Osteoblast (primary cell): ENCODE data around the gene ASB2. TPM values are rescaled to one million over a fixed set of nuclear protein-coding genes. Genes with fewer than 3 reads are reported as not detected.

Source experiments
- DNase-seq: peaks from one replicate; pipeline ENCODE4 v3.0.0; 2011; ENCODE audit warnings: low spot score, mixed read lengths; ENCODE audit not compliant: insufficient read length; ENCODE audit errors: missing footprints
- H2AFZ ChIP-seq: 2 replicates; pipeline ENCODE4 v1.6.0; 2011; ENCODE audit warnings: mild to moderate bottlenecking, low read length
- H3K27ac ChIP-seq: 2 replicates; pipeline ENCODE4 v1.5.1; 2011; ENCODE audit warnings: mild to moderate bottlenecking, low read depth, low read length, moderate library complexity
- H3K27me3 ChIP-seq: 2 replicates; pipeline ENCODE4 v1.6.0; 2012; ENCODE audit warnings: mild to moderate bottlenecking, control low read depth, inconsistent platforms, low read length, moderate library complexity; ENCODE audit not compliant: insufficient read depth
- H3K36me3 ChIP-seq: 2 replicates; pipeline ENCODE4 v1.5.1; 2011; ENCODE audit warnings: mild to moderate bottlenecking, low read length, control low read depth, moderate library complexity; ENCODE audit not compliant: insufficient read depth
- H3K4me1 ChIP-seq: 2 replicates; pipeline ENCODE4 v1.5.1; 2011; ENCODE audit warnings: mild to moderate bottlenecking, low read length, control low read depth, moderate library complexity; ENCODE audit not compliant: insufficient read depth
- H3K4me2 ChIP-seq: 2 replicates; pipeline ENCODE4 v1.6.0; 2011; ENCODE audit warnings: mild to moderate bottlenecking, low read length; ENCODE audit not compliant: insufficient read depth
- H3K4me3 ChIP-seq: fragments of 200-600 bp; sonication (generic); 3 replicates; pipeline ENCODE4 v1.5.1; 2012; ENCODE audit warnings: mild to moderate bottlenecking, low read length, inconsistent platforms; ENCODE audit not compliant: insufficient read depth
- H3K79me2 ChIP-seq: 2 replicates; pipeline ENCODE4 v1.6.0; 2012; ENCODE audit warnings: mild to moderate bottlenecking, low read length, control low read depth, inconsistent platforms; ENCODE audit not compliant: insufficient read depth
- H3K9me3 ChIP-seq: 2 replicates; pipeline ENCODE4 v1.5.1; 2011; ENCODE audit warnings: low read depth, low read length, control low read depth
- H4K20me1 ChIP-seq: 2 replicates; pipeline ENCODE4 v1.6.0; 2012; ENCODE audit warnings: mild to moderate bottlenecking, low read length, control low read depth; ENCODE audit not compliant: insufficient read depth
- total RNA-seq: library from RNA; depleted of rRNA; stranded (reverse); fragments of >200 nt; gene quantifications from 2 replicates; pipeline ENCODE4 v1.2.3, GENCODE V29; 2012
- TF ChIP-seq, protein P1 (sequence below): IDR thresholded peaks from 2 replicates; pipeline ENCODE4 v1.5.1; 2011; ENCODE audit warnings: mild to moderate bottlenecking, low read depth, low read length, moderate library complexity; ENCODE audit errors: extremely low read depth

Gene ASB2
- total RNA-seq, 1 donor = 1.1 TPM

GRCh38 chr14:93997916-93998870 is 21.8 kb upstream of the ASB2 start:
- Histone ChIP-seq H3K27me3 (peaks cover 4% of the 10 kb centered on the region), H3K36me3 (no peaks in the 10 kb centered on the region), H3K4me2 (no peak overlapping the region), H3K79me2 (no peaks in the 10 kb centered on the region), H2AFZ (no peak overlapping the region), H3K4me3 (no peak overlapping the region), H3K9me3 (no peaks in the 10 kb centered on the region), H4K20me1 (no peaks in the 10 kb centered on the region), H3K4me1 (peaks cover 14% of the 10 kb centered on the region), H3K27ac (no peak overlapping the region)
- TF ChIP-seq, protein P1, sequence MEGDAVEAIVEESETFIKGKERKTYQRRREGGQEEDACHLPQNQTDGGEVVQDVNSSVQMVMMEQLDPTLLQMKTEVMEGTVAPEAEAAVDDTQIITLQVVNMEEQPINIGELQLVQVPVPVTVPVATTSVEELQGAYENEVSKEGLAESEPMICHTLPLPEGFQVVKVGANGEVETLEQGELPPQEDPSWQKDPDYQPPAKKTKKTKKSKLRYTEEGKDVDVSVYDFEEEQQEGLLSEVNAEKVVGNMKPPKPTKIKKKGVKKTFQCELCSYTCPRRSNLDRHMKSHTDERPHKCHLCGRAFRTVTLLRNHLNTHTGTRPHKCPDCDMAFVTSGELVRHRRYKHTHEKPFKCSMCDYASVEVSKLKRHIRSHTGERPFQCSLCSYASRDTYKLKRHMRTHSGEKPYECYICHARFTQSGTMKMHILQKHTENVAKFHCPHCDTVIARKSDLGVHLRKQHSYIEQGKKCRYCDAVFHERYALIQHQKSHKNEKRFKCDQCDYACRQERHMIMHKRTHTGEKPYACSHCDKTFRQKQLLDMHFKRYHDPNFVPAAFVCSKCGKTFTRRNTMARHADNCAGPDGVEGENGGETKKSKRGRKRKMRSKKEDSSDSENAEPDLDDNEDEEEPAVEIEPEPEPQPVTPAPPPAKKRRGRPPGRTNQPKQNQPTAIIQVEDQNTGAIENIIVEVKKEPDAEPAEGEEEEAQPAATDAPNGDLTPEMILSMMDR = no peak
- DNase-seq = peak; percentile 59

DNA sequence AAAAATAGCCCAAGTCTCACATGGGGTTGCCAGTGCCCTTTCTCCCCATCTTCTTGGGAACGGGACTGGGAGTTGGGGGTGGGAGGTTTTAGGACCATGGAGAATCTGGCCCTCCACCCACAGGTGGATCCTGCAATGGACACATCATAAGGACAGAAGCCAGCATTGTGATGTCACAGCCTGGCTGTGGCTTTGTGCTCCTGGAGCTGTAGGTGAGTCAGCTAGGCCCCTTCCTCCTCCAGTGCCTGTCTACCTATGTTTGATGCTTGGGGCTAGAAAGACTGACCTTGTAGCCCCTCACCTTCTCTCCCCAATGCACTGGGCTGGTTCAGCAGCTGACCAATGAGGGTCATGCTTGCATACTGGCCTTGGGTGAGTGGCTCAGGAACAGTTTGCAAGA is 20.7 kb upstream of the ASB2 start, which contains the start of gene CCDC197:
Gene CCDC197, plus strand, starts transcription at position 220 of the 400 bp plus-strand sequence. CDS start 831 bp downstream, outside the sequence.
- H3K4me1 ChIP-seq = peaks cover 14% of the 10 kb centered on the region
- peak; percentile 57 for DNase-seq
- no peaks in the 10 kb centered on the region for H4K20me1 ChIP-seq
- no peak within 1 kb of the TSS for H3K4me2 ChIP-seq
- no peak within 1 kb of the TSS for H3K27ac ChIP-seq
- no peaks in the 10 kb centered on the region for H3K9me3 ChIP-seq
- no peaks in the 10 kb centered on the region for H3K36me3 ChIP-seq
- no peak within 1 kb of the TSS for H2AFZ ChIP-seq
- no peak within 1 kb of the TSS for H3K4me3 ChIP-seq
- no peaks in the 10 kb centered on the region for H3K79me2 ChIP-seq
- H3K27me3 ChIP-seq = no peaks in the 10 kb centered on the region
- TF ChIP-seq, protein P1 = no peak

GRCh38 chr14:93996130-93996695 is 19.8 kb upstream of the ASB2 start:
- TF ChIP-seq, protein P1 = no peak
- Histone ChIP-seq H3K36me3 (no peaks in the 10 kb centered on the region), H3K27ac (no peak overlapping the region), H3K9me3 (no peaks in the 10 kb centered on the region), H4K20me1 (no peaks in the 10 kb centered on the region), H3K27me3 (no peaks in the 10 kb centered on the region), H3K4me3 (no peak overlapping the region), H3K4me2 (no peak overlapping the region), H2AFZ (no peak overlapping the region), H3K4me1 (peaks cover 14% of the 10 kb centered on the region), H3K79me2 (no peaks in the 10 kb centered on the region)
- peak; percentile 6 for DNase-seq
